GM19035 (cell line): ENCODE results near the gene NIN.
"Not testable (repeated sequence)": the region's sequence is repeated elsewhere in the genome, so short reads cannot be mapped to it uniquely, and the experiment has no call there.

Experiments used
- ATAC-seq: cut with Tn5 transposase; IDR thresholded peaks from one replicate; pipeline ENCODE4 v1.9.1; 2021; ENCODE audit not compliant: unreplicated experiment

NIN gene

GRCh38 chr14:50726372-50727107 lies 104.4 kb downstream of the NIN start:
- no peak for ATAC-seq

GRCh38 chr14:50725761-50726160 lies 105.2 kb downstream of the NIN start:
- ATAC-seq, result no peak

- no peak for ATAC-seq
These were observed 110.8 kb downstream of the NIN start for GRCh38 chr14:50719911-50720759.

GRCh38 chr14:50718949-50719348 lies 112.0 kb downstream of the NIN start:
- ATAC-seq, result no peak

- ATAC-seq, result no peak
These were observed 113.2 kb downstream of the NIN start for GRCh38 chr14:50717811-50718210.

- no peak for ATAC-seq
These were observed 116.4 kb downstream of the NIN start for GRCh38 chr14:50714450-50715073.

- ATAC-seq, result no peak
These were observed 119.9 kb downstream of the NIN start for GRCh38 chr14:50711043-50711442.

- no peak for ATAC-seq
These were observed 125.9 kb downstream of the NIN start for GRCh38 chr14:50705026-50705593.

GRCh38 chr14:50704454-50705010 lies 126.4 kb downstream of the NIN start:
- no peak for ATAC-seq

GRCh38 chr14:50697659-50698290 lies 133.2 kb downstream of the NIN start:
- no peak for ATAC-seq

- ATAC-seq, result not testable (repeated sequence)
These were observed 136.7 kb downstream of the NIN start for GRCh38 chr14:50694260-50694659.

- ATAC-seq, result no peak
These were observed 142.1 kb downstream of the NIN start for GRCh38 chr14:50688875-50689274.

GRCh38 chr14:50679674-50680073 lies 151.3 kb downstream of the NIN start:
- ATAC-seq, result no peak

GRCh38 chr14:50678163-50678562 lies 152.8 kb downstream of the NIN start:
- no peak for ATAC-seq

GRCh38 chr14:50677527-50678063 lies 153.4 kb downstream of the NIN start:
- no peak for ATAC-seq

GRCh38 chr14:50676814-50677516 lies 154.0 kb downstream of the NIN start:
- no peak for ATAC-seq

GRCh38 chr14:50675597-50675996 lies 155.4 kb downstream of the NIN start:
- no peak for ATAC-seq

- no peak for ATAC-seq
These were observed 160.1 kb downstream of the NIN start for GRCh38 chr14:50670866-50671256.

- ATAC-seq, result no peak
These were observed 160.6 kb downstream of the NIN start for GRCh38 chr14:50670196-50670865.
